ENCODE measurements around the gene PGBD5.
"Not testable (repeated sequence)": the region's sequence is repeated elsewhere in the genome, so short reads cannot be mapped to it uniquely, and the experiment has no call there.

Gene PGBD5

GRCh38 chr1:230425252-230426091, 660 bp downstream of the PGBD5 start:
- peak in 3 of 51 donors; percentile 34 to 49 (median 46) for DNase-seq

GRCh38 chr1:230424391-230425251, 1.5 kb downstream of the PGBD5 start:
- peak in 4 of 51 donors; percentile 20 to 60 (median 30) for DNase-seq

GRCh38 chr1:230423951-230424350, 2.2 kb downstream of the PGBD5 start:
- DNase-seq: no peak

- peak in 3 of 51 donors; percentile 27 to 42 (median 27) for DNase-seq
Measured at GRCh38 chr1:230423261-230423660, 2.9 kb downstream of the PGBD5 start.

GRCh38 chr1:230422221-230422981, 3.7 kb downstream of the PGBD5 start:
- no peak for DNase-seq

- DNase-seq: no peak
Measured at GRCh38 chr1:230421481-230421880, 4.7 kb downstream of the PGBD5 start.

- DNase-seq: not testable (repeated sequence)
Measured at GRCh38 chr1:230420372-230420771, 5.8 kb downstream of the PGBD5 start.

GRCh38 chr1:230416430-230416829, 9.7 kb downstream of the PGBD5 start:
- no peak for DNase-seq

- no peak for DNase-seq
Measured at GRCh38 chr1:230415405-230416132, 10.6 kb downstream of the PGBD5 start.

GRCh38 chr1:230414694-230415093, 11.4 kb downstream of the PGBD5 start:
- no peak for DNase-seq

GRCh38 chr1:230414102-230414501, 12.0 kb downstream of the PGBD5 start:
- no peak for DNase-seq

GRCh38 chr1:230413061-230413460, 13.1 kb downstream of the PGBD5 start:
- no peak for DNase-seq

GRCh38 chr1:230408971-230409370, 17.2 kb downstream of the PGBD5 start:
- DNase-seq: no peak

- DNase-seq: no peak
Measured at GRCh38 chr1:230407351-230407750, 18.8 kb downstream of the PGBD5 start.

GRCh38 chr1:230406727-230407126, 19.4 kb downstream of the PGBD5 start:
- DNase-seq: not testable (repeated sequence)

GRCh38 chr1:230403442-230403841, 22.7 kb downstream of the PGBD5 start:
- no peak for DNase-seq

- DNase-seq: peak in 1 of 51 donors; percentile 36
Measured at GRCh38 chr1:230401763-230402294, 24.3 kb downstream of the PGBD5 start.

GRCh38 chr1:230401101-230401500, 25.0 kb downstream of the PGBD5 start:
- no peak for DNase-seq

GRCh38 chr1:230400007-230400344, 26.2 kb downstream of the PGBD5 start:
- no peak for DNase-seq

GRCh38 chr1:230399321-230400006, 26.7 kb downstream of the PGBD5 start:
- peak in 1 of 51 donors; percentile 66 for DNase-seq
